ENCODE data around the gene DAB2IP.
"Not testable (repeated sequence)": the region's sequence is repeated elsewhere in the genome, so short reads cannot be mapped to it uniquely, and the experiment has no call there.

Gene DAB2IP

GRCh38 chr9:121651295-121652020 lies at the start of gene DAB2IP:
TSS of gene DAB2IP (plus strand) at chr9:121651634. CDS start at chr9:121651776, 142 bp downstream.
- no peak for DNase-seq (ENCODE audit: low read depth)

- no peak for DNase-seq (ENCODE audit: low read depth)
Measured at GRCh38 chr9:121603028-121603427, 48.4 kb upstream of the DAB2IP start.

GRCh38 chr9:121604242-121604641 lies 47.2 kb upstream of the DAB2IP start:
- DNase-seq (ENCODE audit: low read depth), result no peak

- DNase-seq (ENCODE audit: low read depth), result no peak
Measured at GRCh38 chr9:121604654-121605053, 46.8 kb upstream of the DAB2IP start.

GRCh38 chr9:121607434-121608167 lies 43.8 kb upstream of the DAB2IP start:
- DNase-seq (ENCODE audit: low read depth), result no peak

- no peak for DNase-seq (ENCODE audit: low read depth)
Measured at GRCh38 chr9:121608168-121608853, 43.1 kb upstream of the DAB2IP start.

- DNase-seq (ENCODE audit: low read depth), result no peak
Measured at GRCh38 chr9:121609822-121610637, 41.4 kb upstream of the DAB2IP start.

- DNase-seq (ENCODE audit: low read depth), result no peak
Measured at GRCh38 chr9:121610638-121610953, 40.8 kb upstream of the DAB2IP start.

GRCh38 chr9:121612511-121612998 lies 38.9 kb upstream of the DAB2IP start:
- DNase-seq (ENCODE audit: low read depth), result no peak

GRCh38 chr9:121613009-121613752 lies 38.3 kb upstream of the DAB2IP start:
- no peak for DNase-seq (ENCODE audit: low read depth)

- DNase-seq (ENCODE audit: low read depth), result no peak
Measured at GRCh38 chr9:121616123-121616755, 35.2 kb upstream of the DAB2IP start.

- no peak for DNase-seq (ENCODE audit: low read depth)
Measured at GRCh38 chr9:121618504-121618903, 32.9 kb upstream of the DAB2IP start.

- DNase-seq (ENCODE audit: low read depth), result not testable (repeated sequence)
Measured at GRCh38 chr9:121618910-121619309, 32.5 kb upstream of the DAB2IP start.

- no peak for DNase-seq (ENCODE audit: low read depth)
Measured at GRCh38 chr9:121619545-121620324, 31.7 kb upstream of the DAB2IP start.

- DNase-seq (ENCODE audit: low read depth), result no peak
Measured at GRCh38 chr9:121620325-121620673, 31.1 kb upstream of the DAB2IP start.

- DNase-seq (ENCODE audit: low read depth), result no peak
Measured at GRCh38 chr9:121620777-121621449, 30.5 kb upstream of the DAB2IP start.

- DNase-seq (ENCODE audit: low read depth), result no peak
Measured at GRCh38 chr9:121622387-121623203, 28.8 kb upstream of the DAB2IP start.

GRCh38 chr9:121623430-121623829 lies 28.0 kb upstream of the DAB2IP start:
- not testable (repeated sequence) for DNase-seq (ENCODE audit: low read depth)

GRCh38 chr9:121625590-121625989 lies 25.8 kb upstream of the DAB2IP start:
- no peak for DNase-seq (ENCODE audit: low read depth)
